Fibroblast of villous mesenchyme (primary cell): ENCODE measurements around the gene FAM13B. TPM values are rescaled to one million over a fixed set of nuclear protein-coding genes. Genes with fewer than 3 reads are reported as not detected.
"Not testable (repeated sequence)": the region's sequence is repeated elsewhere in the genome, so short reads cannot be mapped to it uniquely, and the experiment has no call there.

Source experiments
- DNase-seq: peaks from one replicate; pipeline ENCODE4 v3.0.0-alpha.2; 2010; ENCODE audit warnings: low read depth
- H3K4me3 ChIP-seq: 2 replicates; pipeline ENCODE4 v1.5.1; 2011; ENCODE audit warnings: low read depth, mild to moderate bottlenecking, low read length
- total RNA-seq: library from RNA; depleted of rRNA; stranded (reverse); fragments of >200 nt; gene quantifications from 2 replicates; pipeline ENCODE4 v1.2.3, GENCODE V29; 2012
- TF ChIP-seq, protein P1 (sequence below): IDR thresholded peaks from 2 replicates; pipeline ENCODE4 v1.5.1; 2012; ENCODE audit warnings: low read depth, mild to moderate bottlenecking, low read length; ENCODE audit not compliant: insufficient read depth

The FAM13B gene
- total RNA-seq, 1 donor, result 43.2 TPM

DNA sequence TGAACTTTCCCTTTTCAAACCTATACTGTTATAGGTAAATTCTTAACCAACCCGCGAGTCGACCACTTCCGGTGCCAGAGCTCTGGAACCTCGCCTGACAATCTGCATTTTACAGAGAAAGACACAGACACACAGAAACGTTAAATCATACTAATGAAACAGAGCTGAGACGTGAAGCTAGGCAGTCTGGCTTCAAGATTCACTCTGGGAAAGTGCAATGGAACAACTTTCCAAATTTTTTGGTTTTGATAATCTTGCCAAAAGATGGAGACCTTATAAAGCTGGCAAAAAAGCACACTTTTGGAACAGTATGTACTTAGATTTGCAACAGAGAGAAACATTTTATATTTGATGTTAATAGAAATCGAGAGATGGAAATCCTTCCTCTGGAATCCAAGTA, 35.1 kb upstream of the FAM13B start:
- TF ChIP-seq, protein P1, sequence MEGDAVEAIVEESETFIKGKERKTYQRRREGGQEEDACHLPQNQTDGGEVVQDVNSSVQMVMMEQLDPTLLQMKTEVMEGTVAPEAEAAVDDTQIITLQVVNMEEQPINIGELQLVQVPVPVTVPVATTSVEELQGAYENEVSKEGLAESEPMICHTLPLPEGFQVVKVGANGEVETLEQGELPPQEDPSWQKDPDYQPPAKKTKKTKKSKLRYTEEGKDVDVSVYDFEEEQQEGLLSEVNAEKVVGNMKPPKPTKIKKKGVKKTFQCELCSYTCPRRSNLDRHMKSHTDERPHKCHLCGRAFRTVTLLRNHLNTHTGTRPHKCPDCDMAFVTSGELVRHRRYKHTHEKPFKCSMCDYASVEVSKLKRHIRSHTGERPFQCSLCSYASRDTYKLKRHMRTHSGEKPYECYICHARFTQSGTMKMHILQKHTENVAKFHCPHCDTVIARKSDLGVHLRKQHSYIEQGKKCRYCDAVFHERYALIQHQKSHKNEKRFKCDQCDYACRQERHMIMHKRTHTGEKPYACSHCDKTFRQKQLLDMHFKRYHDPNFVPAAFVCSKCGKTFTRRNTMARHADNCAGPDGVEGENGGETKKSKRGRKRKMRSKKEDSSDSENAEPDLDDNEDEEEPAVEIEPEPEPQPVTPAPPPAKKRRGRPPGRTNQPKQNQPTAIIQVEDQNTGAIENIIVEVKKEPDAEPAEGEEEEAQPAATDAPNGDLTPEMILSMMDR, result no peak
- no peak for DNase-seq
- H3K4me3 ChIP-seq, result no peak overlapping the region

DNA sequence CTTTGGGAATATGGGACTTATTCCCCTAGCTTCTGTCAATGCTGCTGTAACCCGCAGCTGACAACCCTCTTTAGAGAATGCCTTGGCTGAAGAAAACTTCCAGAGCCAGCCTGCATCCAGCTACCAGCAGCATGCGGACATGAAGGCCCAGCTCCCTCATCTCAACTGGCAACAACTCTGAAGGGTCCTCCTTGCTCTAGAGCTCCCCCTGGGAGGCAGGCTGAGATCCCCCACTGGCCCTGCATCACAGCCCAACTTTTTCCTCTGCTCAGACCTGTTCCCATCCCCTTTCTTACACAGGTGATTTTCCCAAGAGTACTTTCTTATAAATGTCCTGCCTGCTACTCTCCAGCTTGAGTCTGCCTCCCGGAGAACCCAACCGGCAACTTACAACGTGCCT, 32.2 kb upstream of the FAM13B start:
- DNase-seq, result no peak
- TF ChIP-seq, protein P1, result peak; percentile 38
- no peak overlapping the region for H3K4me3 ChIP-seq

DNA sequence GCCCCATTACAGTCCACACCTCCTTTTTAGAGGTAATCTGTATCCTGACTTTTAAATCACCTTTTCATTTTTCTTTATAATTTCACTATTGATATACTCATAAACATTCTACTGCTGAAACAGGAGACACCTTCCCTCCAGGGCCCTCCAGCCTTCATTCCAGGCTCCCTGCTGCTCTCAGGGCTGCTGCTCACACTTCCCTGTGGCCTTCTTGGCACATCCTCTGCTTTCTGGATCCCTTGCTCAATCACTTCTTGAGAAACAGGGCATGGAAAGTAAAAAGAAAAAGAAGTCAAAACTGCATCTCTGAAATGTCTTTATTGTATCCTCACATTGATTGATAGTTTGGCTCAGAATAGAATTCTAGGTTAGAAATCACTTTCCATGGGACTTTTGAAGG, 31.6 kb upstream of the FAM13B start:
- DNase-seq, result no peak
- H3K4me3 ChIP-seq, result no peak overlapping the region
- TF ChIP-seq, protein P1, result no peak

DNA sequence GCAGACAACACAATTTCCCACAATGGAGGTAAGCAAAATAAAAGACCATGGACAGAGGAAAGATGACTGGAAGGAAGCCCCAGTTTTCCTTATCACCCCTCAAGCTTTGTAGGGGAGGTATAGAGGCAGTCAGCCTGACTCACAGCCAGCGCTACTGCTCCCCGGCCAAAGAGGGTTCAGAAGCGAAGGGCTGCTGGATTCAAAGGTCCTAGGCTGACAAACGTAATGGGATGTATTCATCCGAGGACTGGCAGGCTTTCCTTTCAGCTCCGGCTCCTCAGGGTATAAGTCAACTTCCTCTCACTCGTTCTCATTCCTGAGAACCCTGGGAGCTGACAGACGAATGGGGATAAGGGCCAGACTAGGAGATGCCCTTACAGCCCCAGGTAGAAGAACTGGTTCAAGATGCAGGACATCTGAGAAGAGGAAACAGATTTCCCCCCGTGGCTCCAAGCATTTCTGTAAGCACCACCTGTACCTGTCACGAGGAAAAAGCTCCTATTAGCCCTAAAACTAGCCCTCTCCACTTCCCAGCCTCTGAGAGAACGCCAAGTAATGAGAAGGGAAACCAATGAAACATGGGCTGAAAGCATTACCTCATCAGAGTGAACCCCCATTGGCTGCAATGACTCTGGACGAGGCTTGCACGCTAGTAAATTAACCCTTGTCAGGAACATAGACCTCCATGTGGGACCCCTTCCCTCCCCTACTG, 22.1 kb upstream of the FAM13B start:
- H3K4me3 ChIP-seq, result no peak overlapping the region
- TF ChIP-seq, protein P1, result no peak
- DNase-seq, result no peak

DNA sequence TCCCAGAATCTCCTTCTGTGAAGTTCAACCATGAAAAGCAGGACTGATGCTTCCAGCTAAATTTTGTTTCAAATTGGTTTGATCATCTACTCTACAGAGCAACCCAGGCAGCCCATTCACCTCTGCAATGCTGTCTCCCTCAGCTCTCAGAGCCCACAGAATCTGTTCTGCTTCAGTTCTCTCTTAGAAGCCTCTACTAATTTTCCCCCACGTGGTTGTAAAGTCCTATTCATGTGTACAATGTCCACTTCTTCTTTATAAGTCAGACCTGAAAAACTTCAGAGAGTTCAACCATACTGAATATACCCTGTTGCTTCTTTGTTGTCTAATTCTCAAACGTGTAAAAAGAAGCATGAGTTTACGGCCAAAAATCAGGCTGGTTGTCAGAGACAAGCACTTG, 21.3 kb upstream of the FAM13B start:
- no peak overlapping the region for H3K4me3 ChIP-seq
- no peak for DNase-seq
- TF ChIP-seq, protein P1, result no peak

DNA sequence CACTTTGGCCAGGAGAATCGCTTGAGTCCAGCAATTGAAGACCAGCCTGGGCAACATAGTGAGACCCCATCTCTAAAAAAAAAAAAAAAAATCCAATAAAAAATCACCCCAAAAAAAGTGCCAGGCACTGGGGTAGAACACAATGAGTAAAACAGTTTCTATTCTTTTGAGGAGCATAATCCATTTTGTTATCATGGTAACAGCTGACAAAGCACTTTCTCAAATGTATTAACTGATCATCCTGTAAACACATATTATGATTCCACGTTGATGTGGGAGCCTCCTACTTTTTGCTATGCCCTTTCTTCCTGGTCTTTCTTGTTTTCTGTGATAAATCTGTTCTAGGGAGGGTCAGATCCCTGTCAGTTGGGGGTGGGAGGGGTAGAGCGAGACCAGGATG, 20.7 kb upstream of the FAM13B start:
- TF ChIP-seq, protein P1, result no peak
- no peak overlapping the region for H3K4me3 ChIP-seq
- DNase-seq, result no peak

DNA sequence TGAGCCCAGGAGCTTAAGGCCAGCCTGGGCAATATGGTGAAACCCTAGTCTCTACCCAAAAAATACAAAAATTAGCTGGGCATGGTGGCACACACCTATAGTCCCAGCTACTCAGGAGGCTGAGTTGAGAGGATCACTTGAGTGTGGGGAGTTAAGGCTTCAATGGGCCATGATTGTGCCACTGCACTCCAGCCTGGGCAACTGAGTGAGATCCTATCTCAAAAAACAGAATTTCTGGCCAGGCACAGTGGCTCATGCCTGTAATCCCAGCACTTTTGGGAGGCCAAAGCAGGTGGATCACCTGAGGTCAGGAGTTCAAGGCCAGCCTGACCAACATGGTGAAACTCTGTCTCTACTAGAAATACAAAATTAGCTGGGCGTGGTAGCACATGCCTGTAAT, 19.8 kb upstream of the FAM13B start:
- DNase-seq, H3K4me3 ChIP-seq: not testable (repeated sequence)
